Activated CD4-positive, alpha-beta T cell treated with anti-CD3 and anti-CD28 coated beads, Interleukin-2, Interleukin-6, amounts not matched to agents 100 ng/mL and 50 ng/mL, durations not matched to agents 16 hours and 8 hours (primary cell): Measurements from ENCODE around the gene HMGN3.
"Not testable (repeated sequence)": the region's sequence is repeated elsewhere in the genome, so short reads cannot be mapped to it uniquely, and the experiment has no call there.

Source experiments
- DNase-seq: peaks from one replicate; pipeline ENCODE4 v3.0.0-alpha.2; 2020

Gene HMGN3

DNA sequence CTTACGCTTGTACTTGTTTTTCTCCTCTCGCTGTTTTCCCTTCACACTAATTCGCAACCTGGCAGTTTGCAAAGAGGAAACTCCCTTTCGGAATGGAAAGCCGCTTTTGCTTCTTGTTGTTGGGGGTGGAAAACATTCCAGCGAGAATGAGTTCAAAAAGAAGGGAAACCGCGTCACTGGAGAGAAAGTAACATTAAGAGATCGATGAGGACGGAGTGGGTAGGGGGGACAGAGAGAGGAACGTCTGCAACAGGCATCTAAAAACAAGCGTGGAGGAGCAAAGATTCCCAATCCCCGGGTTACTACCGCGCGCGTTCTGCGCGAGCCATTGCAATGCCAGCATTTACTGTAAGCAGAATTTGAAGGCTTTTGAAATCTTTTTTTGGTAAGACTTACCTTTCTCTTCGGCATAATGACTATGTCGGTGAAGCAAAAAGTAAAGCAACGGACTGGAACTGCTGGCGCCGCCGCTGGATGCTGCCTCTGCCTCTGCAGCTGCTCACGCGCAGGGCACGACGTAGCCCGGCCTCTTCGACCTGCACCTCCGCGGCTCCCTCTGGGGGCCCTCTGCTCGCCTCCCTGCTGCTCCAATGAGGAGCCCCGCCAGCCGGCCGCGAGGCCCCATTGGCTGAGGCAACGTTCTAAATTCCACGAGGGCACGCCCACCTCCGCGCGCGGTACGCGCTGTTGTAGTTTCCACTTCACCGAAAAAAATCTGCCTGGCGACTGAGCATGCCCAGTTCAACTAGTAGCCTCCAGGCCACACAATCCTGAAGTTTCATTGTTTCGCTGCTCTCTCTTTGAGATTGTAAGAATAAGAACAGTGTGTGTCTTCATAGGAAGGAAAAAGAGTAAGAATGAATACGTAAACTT is at the start of gene HMGN3:
TSS of gene HMGN3 (minus strand) at position 533 of the 873 bp plus-strand sequence.
- peak; percentile 96 for DNase-seq

DNA sequence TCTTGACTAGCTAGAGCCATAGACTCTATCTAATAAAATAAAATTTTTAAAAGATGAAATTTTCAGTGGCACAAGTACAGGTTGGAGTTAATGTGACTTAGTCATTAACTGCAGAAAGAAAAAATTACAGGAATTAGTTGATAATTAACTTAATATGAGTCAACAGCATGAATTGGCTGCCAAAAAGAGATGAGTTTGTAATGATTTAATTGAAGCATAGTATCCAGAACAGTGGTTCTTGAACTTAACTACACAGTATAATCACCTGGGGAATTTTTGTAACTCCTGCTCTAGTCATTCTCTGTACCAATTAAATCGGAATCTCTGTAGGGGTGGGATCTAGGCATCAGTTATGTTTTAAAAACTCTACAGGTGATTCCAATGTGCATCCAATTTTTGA is 46.3 kb upstream of the HMGN3 start:
- no peak for DNase-seq

DNA sequence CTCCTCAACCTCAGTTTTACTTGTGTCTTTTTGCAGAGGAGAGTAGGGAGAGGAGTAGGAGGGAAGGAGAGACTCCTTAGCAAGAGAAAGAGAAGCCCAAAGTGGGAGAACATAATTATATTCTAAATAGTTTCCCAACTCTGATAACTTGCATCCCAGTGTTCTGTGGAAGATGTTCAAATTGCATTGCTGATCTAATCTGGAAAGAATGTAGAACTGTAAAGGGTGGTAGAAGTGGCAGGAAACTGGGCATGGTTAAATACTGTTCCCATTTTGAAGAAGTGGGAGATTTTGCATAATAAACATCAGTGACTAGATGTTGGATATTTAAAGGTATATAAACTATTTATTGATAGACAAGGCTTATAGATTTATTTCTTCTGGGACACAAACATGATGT is 42.6 kb upstream of the HMGN3 start:
- no peak for DNase-seq

DNA sequence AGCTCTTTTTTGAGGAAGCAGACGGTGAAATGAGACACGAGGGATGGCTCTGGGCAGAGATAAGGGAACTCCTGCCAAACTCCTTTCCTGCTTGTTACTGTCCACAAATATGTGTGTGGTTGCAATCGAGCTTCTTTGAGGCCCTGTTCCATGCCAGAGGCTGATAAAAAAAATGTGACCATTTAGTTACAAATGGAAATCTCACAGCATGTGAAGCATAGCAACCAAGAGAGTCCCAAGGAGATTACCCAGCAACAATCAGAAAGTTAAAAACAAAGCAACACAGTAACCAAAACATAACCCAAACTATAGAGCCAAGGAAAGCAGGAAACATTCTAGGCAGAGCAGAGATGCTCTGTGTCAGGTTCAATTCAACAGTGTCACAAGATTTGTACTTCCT is 35.4 kb upstream of the HMGN3 start:
- no peak for DNase-seq

DNA sequence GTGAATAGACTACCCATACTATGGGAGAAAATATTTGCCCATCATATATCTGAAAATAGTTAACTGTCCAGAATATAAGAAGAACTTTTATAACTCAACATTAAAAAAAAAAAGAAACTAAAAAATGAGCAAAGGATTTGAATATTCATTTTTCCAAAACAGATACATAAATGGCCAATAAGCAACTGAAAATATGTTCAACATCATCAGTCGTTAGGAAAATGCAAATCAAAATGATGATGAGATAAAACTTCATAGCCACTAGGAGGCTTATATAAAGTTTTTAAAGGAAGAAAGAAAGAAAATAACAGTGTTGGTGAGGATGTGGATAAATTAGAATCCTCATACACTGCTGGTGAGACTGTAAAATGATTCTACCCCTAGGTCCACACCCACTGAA is 32.6 kb upstream of the HMGN3 start:
- no peak for DNase-seq

DNA sequence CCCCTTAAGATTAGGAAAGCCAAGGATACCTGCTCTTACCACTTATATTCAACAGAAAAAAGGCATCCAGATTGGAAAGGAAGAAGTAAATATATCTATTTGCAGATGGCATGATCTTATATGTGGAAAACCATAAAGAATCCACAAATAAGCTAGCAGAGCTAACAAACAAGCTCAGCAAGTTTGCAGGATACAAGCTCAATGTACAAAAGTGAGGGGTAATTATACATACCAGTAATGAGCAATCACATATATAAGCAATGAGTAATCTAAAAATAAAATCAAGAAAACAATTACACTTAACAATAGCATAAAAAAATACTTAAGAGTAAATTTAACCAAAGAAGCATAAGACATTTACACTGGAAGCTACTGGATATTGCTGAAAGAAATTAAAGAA is 31.6 kb upstream of the HMGN3 start:
- no peak for DNase-seq

DNA sequence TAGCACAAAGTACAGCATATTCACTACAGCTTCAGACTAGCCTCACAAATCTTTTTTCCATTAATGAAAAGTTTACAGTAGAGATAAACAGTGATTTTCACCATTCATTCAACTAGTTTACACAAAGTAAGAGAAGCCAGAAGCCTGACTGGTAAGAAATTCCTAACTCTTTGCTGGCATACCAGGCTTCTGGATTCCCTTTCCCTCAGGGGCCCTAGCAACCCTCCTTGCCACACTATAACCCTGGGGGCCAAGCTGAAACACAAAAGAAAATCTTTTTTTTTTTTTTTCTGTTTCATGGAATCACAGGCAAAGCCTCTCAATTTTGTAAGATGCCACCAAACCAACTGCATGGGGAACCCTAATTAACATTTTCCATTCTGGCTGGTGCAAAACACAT is 28.9 kb upstream of the HMGN3 start:
- no peak for DNase-seq

DNA sequence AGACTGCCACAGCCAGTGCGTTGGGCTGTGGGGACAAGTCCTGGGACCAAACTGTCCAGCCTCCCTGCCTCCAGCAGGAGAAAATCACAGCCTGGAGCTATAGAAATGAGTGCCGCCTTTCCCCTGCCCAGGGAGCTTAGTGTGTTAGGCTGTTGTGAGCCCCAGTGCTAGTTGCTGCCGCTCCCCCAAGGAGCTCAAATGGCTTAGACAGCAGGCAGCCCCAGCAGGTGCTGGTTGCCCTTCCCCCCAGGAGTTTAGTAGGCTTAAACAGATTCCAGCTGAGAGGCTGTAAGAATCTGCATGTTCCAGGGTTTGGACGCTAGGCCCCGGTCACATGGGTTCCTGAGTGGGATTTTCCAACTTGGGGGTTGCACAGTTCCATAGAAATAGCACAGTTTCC is 27.2 kb upstream of the HMGN3 start:
- no peak for DNase-seq

DNA sequence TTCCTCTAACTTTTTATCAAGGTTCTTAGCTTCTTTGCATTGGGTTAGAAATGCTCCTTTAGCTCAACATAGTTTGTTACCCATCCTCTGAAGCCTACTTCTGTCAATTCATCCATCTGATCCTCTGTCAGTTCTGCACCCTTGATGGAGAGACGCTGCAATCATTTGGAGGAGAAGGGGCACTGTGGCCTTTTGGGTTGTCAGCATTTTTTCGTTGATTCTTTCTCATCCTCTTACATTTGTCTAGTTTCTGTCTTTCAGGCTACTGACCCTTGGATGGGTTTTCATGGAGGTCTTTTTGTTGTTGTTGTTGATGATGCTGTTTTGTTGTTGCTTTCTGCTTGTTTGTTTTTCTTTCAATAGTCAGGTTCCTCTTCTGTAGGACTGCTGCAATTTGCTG is 26.3 kb upstream of the HMGN3 start:
- DNase-seq = no peak

DNA sequence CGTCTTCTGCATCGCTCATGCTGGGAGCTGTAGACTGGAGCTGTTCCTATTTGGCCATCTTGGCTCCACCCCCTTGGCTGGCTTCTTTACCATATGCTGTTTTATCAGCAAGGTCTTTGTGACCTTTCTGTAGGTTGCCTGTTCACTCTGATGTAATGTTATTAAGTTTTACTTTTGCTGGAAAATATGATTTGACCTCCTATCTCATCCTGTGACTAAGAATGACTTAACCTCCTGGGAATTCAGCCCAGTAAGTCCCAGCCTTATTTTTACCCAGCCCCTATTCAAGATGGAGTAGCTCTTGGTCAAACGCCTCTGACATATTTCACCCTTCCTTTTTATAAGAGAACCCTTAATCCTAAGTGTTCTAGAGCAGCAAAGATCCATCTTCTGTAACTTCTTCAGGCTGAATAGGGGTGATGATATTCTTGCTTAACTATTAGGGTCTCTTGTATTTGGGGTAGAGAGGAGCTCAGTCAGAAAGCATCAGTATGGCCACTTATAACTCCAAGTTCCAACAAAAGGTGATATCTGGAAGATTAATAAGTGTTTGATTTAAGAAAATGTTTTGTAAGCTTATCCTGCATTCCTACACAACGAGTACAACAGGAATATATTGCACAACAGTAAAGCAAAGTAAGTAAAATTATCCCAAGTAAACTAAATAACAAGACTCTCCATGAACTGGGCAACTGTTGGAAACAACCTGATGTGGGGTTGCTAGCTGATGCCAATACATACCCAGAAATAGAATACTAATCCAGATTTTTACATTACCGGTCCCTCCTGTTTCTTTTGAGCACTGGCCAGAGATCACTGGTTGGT is 23.1 kb upstream of the HMGN3 start:
- DNase-seq = no peak

DNA sequence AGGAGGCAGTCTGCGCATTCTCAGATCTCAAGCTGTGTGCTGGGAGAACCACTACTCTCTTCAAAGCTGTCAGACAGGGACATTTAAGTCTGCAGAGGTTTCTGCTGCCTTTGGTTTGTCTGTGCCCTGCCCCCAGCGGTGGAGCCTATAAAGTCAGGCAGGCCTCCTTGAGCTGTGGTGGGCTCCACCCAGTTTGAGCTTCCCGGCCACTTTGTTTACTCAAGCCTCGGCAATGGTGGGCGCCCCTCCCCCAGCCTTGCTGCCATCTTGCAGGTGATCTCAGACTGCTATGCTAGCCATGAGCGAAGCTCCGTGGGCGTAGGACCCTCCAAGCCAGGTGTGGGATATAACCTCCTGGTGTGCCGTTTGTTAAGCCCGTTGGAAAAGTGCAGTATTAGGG is 22.3 kb upstream of the HMGN3 start:
- not testable (repeated sequence) for DNase-seq

DNA sequence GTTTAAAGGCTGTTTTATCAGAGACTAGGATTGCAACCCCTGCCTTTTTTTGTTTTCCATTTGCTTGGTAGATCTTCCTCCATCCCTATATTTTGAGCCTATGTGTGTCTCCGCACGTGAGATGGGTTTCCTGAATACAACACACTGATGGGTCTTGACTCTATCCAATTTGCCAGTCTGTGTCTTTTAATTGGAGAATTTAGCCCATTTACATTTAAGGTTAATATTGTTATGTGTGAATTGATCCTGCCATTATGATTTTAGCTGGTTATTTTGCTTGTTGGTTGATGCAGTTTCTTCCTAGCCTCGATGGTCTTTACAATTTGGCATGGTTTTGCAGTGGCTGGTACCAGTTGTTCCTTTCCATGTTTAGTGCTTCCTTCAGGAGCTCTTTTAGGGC is 20.6 kb upstream of the HMGN3 start:
- DNase-seq = not testable (repeated sequence)

DNA sequence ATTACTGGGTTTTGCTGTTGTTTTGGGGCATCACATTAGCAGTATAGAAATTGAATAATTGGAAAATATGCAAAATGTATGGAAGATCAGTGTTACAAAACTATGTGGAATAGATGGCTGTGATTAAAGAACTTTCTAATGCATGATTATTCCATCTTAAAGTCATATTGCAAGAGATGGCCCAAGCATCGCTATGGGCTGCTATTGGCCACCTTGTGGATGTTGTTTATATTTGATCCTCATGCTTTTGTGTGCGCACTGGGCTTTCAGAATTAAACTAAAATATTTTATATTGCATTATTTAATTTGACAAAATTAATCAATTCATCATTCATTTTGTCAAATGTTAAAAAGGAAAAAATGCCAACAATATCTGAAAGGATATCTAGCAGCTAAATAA is 16.1 kb upstream of the HMGN3 start:
- DNase-seq = no peak

DNA sequence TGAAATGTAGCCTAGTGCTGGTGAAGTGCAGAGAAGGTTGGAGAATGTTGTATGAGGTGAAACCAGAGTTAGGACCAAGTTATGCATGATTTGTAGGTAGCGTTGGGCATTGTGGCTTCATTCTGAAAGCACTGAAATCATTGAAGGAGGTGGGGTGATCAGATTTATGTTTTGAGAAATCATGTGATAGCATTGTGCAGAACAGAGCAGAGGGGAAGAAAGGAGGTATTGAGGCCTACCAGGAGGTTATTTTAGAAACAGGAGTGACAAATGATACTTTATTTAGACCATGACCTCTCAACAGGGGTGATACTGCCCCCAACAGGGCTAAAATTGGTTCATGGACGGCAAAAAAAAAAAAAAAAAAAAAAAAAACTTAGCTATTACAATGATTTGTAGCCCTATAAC is 15.6 kb upstream of the HMGN3 start:
- DNase-seq = no peak

DNA sequence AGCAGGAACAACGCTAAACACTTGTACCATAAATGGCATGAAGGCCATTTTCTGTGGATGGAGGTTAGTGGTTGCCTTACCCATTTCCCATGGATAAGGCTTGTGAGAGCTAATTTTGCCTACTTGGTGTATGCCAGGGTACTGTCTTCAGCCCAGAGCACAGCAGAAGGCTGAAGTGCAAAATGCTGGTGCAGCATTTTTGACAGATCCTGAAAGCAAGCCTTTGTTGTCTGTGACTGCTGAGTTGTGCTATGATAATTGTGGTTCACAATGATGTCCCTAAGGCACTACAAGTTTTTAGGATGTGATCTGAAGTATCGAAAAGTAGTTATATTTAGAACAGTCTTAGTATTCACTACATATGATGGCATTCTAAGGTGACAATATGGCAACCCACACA is 14.7 kb upstream of the HMGN3 start:
- DNase-seq = no peak

DNA sequence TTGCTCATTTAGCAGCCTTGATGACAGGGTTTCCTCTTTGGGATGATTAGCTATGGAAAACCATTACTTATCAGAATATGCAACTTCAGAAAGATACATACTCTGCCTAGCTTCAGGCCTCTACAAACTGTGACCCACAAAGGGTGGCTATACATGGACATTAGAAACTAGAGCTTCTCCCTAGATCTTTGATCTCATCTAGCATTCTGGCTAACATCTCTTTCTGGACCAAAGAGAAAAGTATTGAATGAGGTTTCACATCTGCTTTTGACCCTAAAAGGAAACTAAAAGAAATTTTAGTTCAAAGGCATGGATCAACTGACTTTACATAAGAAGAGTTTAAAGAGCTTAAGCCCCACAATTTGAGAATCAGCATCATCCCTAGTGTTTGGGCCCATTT is 12.4 kb upstream of the HMGN3 start:
- no peak for DNase-seq

DNA sequence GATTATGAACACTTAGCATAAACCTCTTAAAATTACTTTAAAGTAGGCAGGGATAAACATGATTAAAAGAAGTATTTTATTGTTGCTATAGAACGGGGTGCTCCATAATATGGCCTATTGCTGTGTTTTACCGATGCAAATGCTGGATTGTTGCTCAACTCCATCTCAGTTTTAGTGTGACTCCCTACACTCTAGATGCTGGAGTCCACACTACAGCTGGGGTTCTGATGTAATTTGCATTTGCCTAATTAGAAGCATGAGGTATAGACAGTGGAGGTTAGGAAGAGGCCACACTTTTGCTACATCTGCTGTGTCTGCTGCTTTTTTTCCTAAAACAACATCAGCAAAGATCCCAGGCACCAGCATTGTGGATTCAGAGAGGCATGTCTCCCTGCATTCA is 6.7 kb upstream of the HMGN3 start:
- no peak for DNase-seq

DNA sequence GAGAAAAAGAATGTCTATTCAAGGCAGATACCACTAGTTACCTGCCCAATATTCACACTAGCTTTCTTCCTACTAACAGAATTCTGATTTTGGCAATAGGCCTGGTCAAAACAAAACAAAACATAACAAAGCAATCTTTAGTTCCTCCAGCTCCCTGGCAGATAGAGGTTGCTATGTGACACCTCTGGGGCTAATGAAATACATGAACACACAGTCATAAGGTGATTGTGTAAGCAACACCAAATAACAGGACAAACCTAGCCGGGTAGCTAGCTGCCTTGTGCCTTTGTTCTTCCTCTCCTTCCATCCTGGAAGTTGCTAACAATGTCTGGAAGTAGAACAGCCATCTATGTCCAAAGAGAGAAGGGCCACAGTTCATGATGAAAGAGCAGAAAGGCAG is 6.0 kb upstream of the HMGN3 start:
- no peak for DNase-seq

DNA sequence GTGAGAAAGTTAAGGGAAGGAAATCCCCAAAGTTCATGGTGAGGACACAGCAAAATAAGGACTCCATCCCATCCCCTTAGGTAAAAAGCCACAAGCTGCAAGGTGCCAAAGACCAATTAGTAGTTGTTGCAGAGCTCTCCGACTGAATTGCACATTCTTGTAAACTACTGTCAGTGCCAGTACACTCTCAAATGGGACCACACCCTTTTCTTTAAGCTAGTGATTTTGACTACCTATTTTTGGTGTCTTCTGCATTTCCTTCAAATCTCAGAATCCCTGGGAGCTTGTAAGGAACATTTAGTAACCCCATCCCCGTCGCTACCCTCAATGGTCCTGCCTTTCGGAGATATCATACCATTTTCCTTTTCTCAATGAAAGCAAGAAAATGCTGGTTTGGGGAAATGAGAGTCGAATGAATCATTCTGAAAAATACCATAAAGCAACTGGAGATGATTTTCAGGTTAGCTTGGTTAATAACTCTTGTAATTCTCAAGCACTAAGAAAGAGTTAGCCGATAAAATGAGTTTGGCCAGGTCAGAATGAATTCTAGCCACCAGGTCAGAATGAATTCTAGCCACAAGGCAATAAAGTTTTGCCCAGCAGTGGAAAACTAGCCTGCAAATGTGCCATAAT is 5.2 kb upstream of the HMGN3 start:
- DNase-seq = no peak

DNA sequence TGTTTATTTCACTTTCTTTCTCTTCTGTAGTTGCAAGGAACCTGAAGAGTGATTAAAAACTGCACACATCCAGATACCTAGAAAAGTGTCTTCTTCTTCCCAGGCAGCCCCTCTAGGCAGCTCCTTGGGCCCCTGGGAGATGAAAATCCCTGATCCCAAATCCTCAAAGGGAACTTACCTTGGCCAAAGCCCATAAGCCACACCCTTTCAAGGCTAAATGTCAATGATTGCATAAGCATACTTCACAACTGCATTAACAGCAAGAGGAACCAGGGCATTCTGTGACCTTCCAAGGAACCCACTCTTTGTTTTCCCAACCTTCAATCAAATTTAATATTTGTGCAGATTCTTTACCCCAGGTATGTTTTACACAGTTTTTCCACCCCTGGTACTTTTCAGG is 4.4 kb upstream of the HMGN3 start:
- no peak for DNase-seq

DNA sequence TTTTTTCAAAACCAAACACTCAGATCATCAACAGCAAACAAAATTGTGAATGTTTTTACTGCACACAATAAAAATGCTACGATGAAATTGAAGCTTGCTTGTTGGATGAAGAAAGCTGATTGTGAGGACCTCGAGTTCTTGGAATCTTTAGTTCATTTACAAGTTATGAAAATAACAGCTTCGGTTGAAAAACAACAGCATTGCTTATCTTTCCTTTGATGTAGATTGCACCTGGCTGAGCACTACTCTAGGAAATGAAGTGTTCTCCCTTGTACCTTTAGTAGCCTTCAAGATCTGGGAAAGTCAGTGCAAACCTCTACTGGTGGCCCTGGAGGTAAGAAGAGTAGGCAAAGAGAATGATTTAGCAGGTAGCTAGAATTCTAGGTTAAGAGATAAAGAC is 2.2 kb upstream of the HMGN3 start:
- no peak for DNase-seq

DNA sequence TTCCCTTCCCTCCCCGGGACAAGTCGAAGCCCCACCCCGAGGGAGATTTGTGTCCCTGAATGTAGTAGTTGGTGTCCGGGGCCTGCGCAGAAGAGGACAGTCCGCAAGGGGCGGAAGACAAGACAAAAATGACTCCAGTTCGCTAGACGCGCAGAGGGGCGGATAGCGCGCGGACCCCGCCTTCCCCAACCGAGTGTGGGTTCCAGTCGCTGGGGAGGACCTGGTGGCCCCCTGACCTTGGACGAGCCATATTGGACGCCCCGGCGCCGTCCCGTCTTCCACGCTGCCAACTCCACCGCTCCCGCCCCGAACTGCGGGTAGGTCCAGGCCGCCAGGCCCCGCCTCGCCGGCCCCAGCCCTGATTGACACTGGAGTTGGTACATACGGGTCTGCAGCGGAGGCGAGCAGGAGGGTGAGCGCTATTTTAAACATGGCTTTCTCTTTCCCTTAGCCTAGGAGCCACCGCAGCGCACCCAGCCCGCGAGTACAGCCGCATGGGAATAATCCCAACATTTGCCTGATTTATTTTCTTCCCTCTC is 802 bp downstream of the HMGN3 start:
- peak; percentile 83 for DNase-seq

DNA sequence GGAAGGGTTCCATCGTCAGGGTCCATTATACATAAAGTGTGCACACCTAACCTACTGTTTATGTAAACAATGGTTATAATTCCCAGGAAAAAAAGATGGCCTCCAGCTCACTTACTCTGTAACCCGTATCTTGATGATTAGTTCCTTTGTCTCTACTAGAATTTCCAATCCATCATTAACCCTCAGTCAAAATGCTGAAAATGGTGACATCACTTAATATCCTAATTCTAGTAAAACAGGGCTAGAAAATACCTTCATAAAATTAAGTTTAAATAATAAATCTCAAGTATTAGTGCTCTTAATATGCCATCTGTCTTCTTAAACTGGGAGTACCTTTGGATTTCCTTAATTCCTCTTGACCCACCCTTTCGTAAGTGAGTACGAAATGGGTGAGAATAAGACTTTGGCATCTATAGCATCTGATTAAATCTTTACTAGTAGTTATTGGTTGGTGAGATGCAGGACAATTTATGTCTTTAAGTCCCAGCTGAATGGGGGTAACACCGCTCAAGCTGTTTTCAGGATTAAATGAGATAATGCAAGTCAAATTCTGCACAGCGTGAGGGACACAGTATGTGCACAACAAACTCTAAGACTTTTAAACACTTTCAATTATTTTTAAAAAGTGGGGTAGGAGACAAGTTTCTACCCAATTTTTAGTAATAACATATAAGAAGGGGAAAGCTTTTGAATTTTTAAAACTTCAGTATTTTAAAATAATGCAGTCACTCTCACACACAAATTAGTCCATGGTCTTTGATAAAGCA is 1.6 kb downstream of the HMGN3 start:
- no peak for DNase-seq
